NCI-H82 treated with DMSO at 0.1 percent for 48 hours (cell line): Measurements from ENCODE around the gene CEP192.
"Not testable (repeated sequence)": the region's sequence is repeated elsewhere in the genome, so short reads cannot be mapped to it uniquely, and the experiment has no call there.

Experiments used
- DNase-seq: peaks from one replicate; lab custom pipeline; 2025; ENCODE audit not compliant: unreplicated experiment; lab: John Stamatoyannopoulos, UW

Gene CEP192

GRCh38 chr18:13028869-13029268 lies 37.7 kb downstream of the CEP192 start:
- no peak for DNase-seq

DNA sequence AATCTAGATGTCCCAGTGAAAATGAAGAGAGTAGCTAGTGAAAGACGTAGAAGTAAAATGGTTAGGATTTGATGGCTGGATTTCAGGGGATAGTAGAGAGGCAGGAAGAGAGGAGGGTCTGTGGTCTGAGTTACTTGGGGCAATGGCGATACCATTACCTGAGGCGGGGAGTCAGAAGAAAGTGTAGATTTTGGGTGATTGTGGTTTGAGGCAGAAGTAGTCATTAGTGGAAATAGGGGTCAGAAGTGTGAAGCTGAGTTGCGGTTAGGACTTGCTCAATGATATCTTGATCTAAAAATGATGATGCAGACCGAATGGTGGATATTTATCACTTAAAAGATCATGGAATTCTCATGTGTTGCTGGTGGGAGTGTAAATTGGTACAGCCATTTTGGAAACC lies 41.0 kb downstream of the CEP192 start:
- DNase-seq = no peak

GRCh38 chr18:13035249-13035914 lies 44.2 kb downstream of the CEP192 start:
- no peak for DNase-seq

DNA sequence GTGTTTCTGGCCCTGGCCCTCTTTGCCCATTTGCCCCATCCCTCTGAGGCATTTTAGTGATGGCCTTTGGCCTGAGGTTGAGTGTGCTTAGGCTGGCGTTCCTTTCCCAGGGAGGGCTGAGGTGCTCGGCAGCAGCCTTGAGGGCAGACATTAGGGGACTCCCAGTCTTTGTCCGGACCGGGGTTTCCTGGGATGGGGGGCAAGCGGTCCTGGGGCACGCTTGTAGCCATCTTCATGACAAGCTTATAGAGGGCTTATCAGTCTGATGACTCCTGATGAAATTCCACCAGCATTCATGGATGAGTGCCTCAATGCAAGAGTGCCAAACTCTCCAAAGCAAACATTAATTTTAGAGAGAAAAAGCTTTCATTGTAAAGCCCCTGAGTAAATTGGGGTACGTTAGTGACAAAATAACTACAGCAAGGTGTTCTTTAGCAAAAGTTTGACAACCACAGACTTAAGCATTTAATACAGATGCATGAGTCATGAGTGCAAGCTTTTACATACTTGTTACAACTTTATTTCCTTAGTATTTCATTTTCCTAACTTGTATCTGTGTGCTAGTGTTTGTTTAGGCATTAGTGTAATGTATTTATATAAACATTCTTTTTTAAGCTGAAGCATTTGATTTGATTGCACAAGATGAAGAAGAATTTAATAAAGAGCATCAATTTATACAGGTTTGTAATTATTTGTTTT lies 45.6 kb downstream of the CEP192 start:
- no peak for DNase-seq

DNA sequence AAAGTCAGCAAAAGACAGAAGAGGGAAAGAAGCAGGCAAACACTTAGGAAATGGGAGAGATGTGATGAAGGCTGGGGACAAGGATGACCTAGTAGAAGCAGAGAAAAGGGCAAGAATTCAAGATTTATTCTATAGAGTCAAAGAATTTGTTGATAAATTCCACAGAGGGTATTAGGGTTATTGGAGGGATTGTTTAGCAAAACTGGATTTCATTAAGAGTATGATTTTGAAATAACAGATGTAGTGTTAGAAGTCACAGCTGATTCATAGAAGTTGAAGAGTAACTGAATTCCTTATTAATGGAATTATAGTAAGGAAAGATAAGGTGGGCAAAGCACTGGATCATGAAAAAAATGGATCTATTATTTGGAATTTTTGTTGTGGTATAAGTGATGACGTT lies 48.6 kb downstream of the CEP192 start:
- no peak for DNase-seq

DNA sequence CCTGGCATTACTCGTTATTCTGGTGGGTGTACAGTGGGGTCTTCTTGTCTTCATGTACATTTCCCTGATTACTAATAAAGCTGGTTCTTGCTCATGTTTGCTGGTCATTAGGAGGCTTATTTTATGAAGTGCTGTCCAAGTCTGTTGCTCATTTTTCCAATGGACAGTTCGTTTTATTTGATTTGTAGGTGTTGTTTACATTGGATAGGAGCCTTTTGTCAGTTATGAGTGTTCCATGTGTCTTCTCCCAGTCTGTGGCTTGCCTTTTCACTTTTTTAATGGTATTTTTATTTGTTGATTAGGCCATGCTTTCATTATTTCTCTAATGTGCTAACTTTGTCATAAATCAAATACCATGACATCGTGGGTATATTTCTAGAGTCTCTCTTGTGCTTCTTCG lies 51.9 kb downstream of the CEP192 start:
- no peak for DNase-seq

- DNase-seq = no peak
Measured at GRCh38 chr18:13048061-13048595, 57.0 kb downstream of the CEP192 start.

DNA sequence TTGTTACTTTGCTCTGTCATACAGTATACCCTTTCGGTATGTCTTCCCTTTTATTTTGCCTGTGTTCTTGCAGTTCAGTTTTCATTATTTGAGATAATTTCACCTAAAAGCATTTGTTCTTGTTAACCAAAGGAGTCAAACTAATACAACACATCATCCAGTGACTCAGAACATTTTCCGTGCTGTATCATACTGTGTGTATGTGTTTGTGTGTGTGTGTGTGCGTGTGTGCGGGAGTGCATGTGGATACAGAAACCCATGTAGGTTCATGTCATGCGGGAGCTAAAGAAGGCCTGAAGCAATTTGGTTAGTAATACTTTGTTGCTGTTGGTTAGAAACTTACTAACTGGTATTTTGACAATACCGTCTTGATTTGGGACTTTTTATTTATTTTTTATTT lies 60.0 kb downstream of the CEP192 start:
- no peak for DNase-seq

DNA sequence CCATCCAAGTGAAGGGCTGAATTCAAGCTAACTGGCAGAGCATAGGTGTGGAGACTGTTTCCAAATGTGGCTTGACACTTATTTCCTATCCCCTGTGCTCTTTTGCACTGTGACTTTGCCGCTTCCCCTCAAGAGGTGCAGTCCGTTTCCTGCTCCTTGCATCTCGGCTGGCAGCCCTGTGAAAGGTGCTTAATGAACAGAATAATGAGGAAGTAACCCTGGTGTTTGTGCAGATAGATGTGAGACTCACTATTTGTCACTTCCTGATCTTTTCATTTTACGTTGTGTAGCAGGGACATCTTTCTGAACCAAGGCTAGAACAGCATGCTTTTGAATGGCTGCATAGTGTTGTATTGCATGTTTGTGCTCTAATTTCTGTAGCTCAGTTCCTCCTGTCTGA lies 60.8 kb downstream of the CEP192 start:
- no peak for DNase-seq

DNA sequence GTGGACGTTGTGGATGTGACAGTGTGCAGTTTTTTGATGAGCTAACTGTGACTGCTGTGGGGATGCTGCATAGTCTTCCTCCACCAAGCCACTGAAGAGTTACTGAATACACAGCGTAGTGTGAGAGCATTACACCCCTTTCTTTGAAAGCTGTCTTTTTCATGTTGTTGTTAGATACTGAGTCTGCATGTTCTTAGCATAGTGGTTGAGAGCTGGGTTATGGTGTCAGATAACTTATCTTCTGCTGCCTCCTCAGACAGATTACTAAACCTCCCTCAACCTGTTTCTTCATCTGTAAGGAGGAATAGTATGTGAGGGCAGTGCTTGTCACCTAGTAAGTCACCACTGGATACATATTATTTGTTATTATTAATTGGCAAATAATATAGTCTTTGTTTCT lies 63.2 kb downstream of the CEP192 start:
- no peak for DNase-seq

GRCh38 chr18:13061630-13062189 lies 70.5 kb downstream of the CEP192 start:
- no peak for DNase-seq

- DNase-seq = no peak
Measured at GRCh38 chr18:13067124-13067523, 76.0 kb downstream of the CEP192 start.

GRCh38 chr18:13067966-13068365 lies 76.8 kb downstream of the CEP192 start:
- DNase-seq = no peak

GRCh38 chr18:13070460-13070859 lies 79.3 kb downstream of the CEP192 start:
- DNase-seq = no peak

GRCh38 chr18:13076886-13077285 lies 85.7 kb downstream of the CEP192 start:
- DNase-seq = no peak

DNA sequence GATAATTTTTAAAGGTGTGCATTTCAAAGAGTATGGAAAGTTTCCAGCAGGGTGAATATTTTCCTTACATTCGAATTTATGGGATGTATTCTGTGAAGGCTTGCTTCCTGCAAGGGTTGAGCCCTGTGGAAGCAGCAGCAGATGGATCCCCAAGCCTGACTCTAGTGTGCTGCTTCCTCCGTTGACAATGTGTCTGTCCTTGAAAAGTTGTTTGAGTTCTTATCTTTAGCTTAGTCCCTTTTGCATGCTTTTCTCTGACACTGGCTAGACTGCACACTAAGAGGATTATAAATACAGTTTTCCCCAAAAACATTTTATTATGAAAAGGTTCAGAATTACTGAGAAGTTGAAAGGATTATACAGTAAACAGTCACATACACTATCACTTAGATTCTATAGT lies 86.3 kb downstream of the CEP192 start:
- DNase-seq = no peak

DNA sequence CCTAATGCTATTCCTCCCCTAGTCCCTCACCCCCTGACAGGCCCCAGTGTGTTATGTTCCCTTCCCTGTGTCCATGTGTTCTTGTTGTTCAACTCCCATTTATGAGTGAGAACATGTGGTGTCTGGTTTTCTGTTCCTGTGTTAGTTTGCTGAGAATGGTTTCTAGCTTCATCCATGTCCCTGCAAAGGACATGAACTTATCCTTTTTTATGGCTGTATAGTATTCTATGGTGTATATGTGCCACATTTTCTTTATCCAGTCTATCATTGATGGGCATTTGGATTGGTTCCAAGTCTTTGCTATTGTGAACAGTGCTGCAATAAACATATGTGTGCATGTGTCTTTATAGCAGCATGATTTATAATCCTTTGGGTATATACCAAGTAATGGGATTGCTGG lies 86.9 kb downstream of the CEP192 start:
- not testable (repeated sequence) for DNase-seq

DNA sequence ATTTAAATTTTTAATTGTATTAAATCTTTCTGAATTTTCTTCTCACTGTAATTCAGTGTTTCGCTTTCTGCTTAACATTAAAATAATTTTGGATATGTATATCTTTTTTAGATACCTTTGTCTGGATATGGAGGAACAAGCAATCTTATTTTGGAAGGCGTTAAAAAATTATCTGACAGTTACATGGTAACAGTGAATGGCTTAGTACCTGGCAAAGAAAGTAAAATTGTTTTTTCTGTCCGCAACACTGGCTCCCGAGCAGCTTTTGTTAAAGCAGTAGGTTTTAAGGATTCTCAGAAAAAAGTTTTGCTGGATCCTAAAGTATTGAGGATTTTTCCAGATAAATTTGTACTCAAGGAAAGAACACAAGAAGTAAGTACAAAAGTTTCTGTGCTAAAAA lies 95.7 kb downstream of the CEP192 start:
- DNase-seq = no peak

- no peak for DNase-seq
Measured at GRCh38 chr18:13095466-13095865, 104.3 kb downstream of the CEP192 start.

GRCh38 chr18:13096232-13096631 lies 105.1 kb downstream of the CEP192 start:
- no peak for DNase-seq

DNA sequence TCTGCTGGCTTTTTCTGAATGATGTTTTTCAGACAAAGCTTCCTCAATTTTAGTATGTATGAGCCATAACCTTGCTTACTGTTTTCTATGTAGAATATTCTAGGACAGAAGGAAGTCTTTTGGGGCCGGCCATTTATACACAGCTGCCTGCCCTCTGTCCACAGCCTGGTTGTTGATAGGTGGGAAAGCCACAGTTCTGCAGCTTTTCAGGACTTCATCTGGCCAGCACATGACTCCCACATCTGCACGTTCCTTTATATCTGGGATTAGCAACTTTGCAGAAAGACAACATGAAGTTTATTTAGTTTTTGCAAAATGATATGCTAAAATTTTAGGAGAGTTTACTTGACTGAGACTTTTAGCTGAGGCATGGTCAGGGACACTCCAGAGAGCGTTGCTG lies 105.6 kb downstream of the CEP192 start:
- DNase-seq = no peak

GRCh38 chr18:13098104-13098503 lies 106.9 kb downstream of the CEP192 start:
- not testable (repeated sequence) for DNase-seq
